Bronchial epithelial cell (primary cell): ENCODE measurements around the gene ABCA3. TPM values are rescaled to one million over a fixed set of nuclear protein-coding genes. Genes with fewer than 3 reads are reported as not detected.

Experiments
- DNase-seq: peaks from one replicate; pipeline ENCODE4 v3.0.0-alpha.2; 2010; ENCODE audit warnings: low read depth
- FAIRE-seq: peaks from 2 replicates; lab custom pipeline; 2011; peaks lifted over from hg19 to GRCh38; lab: Jason Lieb, UNC
- H3K27me3 ChIP-seq: 2 replicates; pipeline ENCODE4 v1.5.1; 2011; ENCODE audit warnings: low read length; ENCODE audit not compliant: control insufficient read depth, insufficient read depth
- H3K36me3 ChIP-seq: 2 replicates; pipeline ENCODE4 v1.5.1; 2011; ENCODE audit warnings: low read length; ENCODE audit not compliant: control insufficient read depth, insufficient read depth
- H3K4me3 ChIP-seq: 2 replicates; pipeline ENCODE4 v1.5.1; 2011; ENCODE audit warnings: mild to moderate bottlenecking, low read depth, low read length, control low read depth
- CTCF ChIP-seq: IDR thresholded peaks from 2 replicates; pipeline ENCODE4 v1.5.1; 2011; ENCODE audit warnings: mild to moderate bottlenecking, moderate library complexity, low read length, control low read depth, inconsistent platforms; ENCODE audit not compliant: insufficient read depth, severe bottlenecking
- total RNA-seq: library from RNA; depleted of rRNA; stranded (reverse); fragments of >200 nt; gene quantifications from 2 replicates; pipeline ENCODE4 v1.2.1, GENCODE V29; 2014

The ABCA3 gene
- total RNA-seq, 1 donor from 2014 or later: under 0.01 TPM

DNA sequence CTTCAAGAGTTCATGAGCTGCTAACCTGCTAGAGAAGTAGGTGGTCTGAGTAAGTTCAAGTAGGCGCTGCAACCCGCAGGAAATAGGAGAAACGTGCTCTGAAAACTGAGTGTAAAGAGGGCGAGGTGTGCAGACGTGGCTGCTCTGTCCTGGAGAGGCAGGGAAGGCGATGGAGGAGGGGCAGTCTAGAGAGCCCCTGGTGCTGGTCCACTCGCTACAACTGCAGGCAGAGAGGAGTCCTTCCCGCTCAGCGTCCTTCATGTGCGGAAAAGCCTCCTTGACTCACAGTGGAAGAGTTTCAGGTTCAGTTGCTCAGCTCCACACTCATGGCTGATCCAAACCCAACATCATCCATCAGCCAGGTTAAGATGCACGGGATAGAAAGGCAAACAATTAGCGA is 12.1 kb downstream of the ABCA3 start:
- FAIRE-seq (no peak), DNase-seq (no peak)
- Histone ChIP-seq H3K4me3 (no peak overlapping the region), H3K27me3 (no peaks in the 10 kb centered on the region), H3K36me3 (no peaks in the 10 kb centered on the region)
- no peak for TF ChIP-seq CTCF

DNA sequence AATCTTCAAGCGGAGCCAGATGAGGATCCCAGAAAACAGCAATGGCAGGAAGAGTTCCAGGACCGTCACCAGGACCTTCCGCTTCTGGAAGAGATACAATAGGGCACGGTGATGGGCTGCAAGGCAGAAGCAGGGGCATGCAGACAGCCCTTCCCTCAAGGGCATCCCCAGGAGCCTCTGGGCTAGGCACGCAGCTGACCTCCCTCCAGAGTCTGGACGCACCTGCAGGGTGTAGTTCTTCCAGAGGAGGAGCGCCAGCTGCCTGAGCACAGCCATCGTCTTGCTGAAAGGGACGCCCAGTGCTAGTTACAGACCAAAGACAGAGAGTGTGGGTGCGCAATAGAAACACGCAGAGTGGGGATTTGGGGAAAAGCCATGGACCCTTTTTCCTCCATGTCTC is 14.3 kb downstream of the ABCA3 start:
- no peak overlapping the region for H3K4me3 ChIP-seq
- H3K36me3 ChIP-seq: no peaks in the 10 kb centered on the region
- DNase-seq: no peak
- TF ChIP-seq CTCF: no peak
- no peaks in the 10 kb centered on the region for H3K27me3 ChIP-seq
- no peak for FAIRE-seq

- no peak for FAIRE-seq
- DNase-seq: no peak
- Histone ChIP-seq H3K4me3 (no peak overlapping the region), H3K27me3 (no peaks in the 10 kb centered on the region), H3K36me3 (no peaks in the 10 kb centered on the region)
- TF ChIP-seq CTCF: no peak
Measured at GRCh38 chr16:2325791-2326190, 14.7 kb downstream of the ABCA3 start.

DNA sequence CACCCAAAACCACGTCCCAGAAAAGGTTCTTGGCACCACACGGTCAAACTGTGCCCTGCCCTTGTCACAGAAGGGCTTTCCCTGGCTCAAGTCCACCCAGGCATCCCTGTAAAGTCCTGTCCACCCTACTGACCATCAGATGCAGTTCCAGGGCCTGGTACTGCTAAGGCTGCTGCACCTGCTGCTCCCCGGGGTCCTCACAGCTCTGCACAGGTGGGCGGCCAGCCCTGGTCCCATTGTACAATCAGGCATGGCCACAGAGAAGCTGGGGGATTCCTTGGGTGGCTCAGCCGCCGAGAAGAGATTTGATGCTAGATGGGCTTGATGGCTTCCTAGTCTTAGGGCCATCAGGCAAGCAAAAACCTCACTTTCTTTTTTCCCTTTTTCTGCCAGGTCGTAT is 15.3 kb downstream of the ABCA3 start:
- TF ChIP-seq CTCF: no peak
- Histone ChIP-seq H3K36me3 (no peaks in the 10 kb centered on the region), H3K27me3 (no peaks in the 10 kb centered on the region), H3K4me3 (no peak overlapping the region)
- FAIRE-seq: no peak
- no peak for DNase-seq

GRCh38 chr16:2324296-2324859 is 16.1 kb downstream of the ABCA3 start:
- H3K4me3 ChIP-seq: no peak overlapping the region
- no peaks in the 10 kb centered on the region for H3K27me3 ChIP-seq
- H3K36me3 ChIP-seq: no peaks in the 10 kb centered on the region
- no peak for TF ChIP-seq CTCF
- FAIRE-seq (no peak), DNase-seq (no peak)

- no peaks in the 10 kb centered on the region for H3K27me3 ChIP-seq
- no peak overlapping the region for H3K4me3 ChIP-seq
- no peak for TF ChIP-seq CTCF
- FAIRE-seq (no peak), DNase-seq (no peak)
- H3K36me3 ChIP-seq: no peaks in the 10 kb centered on the region
Measured at GRCh38 chr16:2323701-2324100, 16.8 kb downstream of the ABCA3 start.
